ENCODE data around the gene FOXA3.

Gene FOXA3

GRCh38 chr19:45881082-45881908 is 17.2 kb downstream of the FOXA3 start (continued):
- TF ChIP-seq PRDM1 (tag by site-specific recombination; IDR thresholded peaks at IDR 0.05) (peak; percentile 89), ZNF571 (tag by site-specific recombination; IDR thresholded peaks at IDR 0.05) (no peak), ZNF658 (tag by site-specific recombination; IDR thresholded peaks at IDR 0.05) (no peak), ZNF580 (tag by site-specific recombination; IDR thresholded peaks at IDR 0.05) (no peak), ZNF324 (tag by site-specific recombination; IDR thresholded peaks at IDR 0.05) (no peak), ZNF391 (tag by site-specific recombination; IDR thresholded peaks at IDR 0.05; ENCODE audit: borderline replicate concordance, low read depth) (no peak), ZNF768 (tag by site-specific recombination; IDR thresholded peaks at IDR 0.05) (no peak), ZEB2 (tag by site-specific recombination; IDR thresholded peaks at IDR 0.05) (no peak), ZNF366 (tag by site-specific recombination; conservative IDR thresholded peaks at IDR 0.05) (peak; percentile 87), ZBTB1 (tag by site-specific recombination; IDR thresholded peaks at IDR 0.05) (no peak), ZNF530 (tag by site-specific recombination; IDR thresholded peaks at IDR 0.05; ENCODE audit: low read depth) (no peak), SETDB1 (IDR thresholded peaks at IDR 0.05; ENCODE audit: insufficient read length, low read length) (no peak), ZNF514 (tag by site-specific recombination; IDR thresholded peaks at IDR 0.05) (no peak), ZNF549 (tag by site-specific recombination; IDR thresholded peaks at IDR 0.05) (no peak), ZSCAN16 (tag by site-specific recombination; IDR thresholded peaks at IDR 0.05) (no peak), ZNF747 (tag by site-specific recombination; IDR thresholded peaks at IDR 0.05) (no peak), ZNF274 (IDR thresholded peaks at IDR 0.05; ENCODE audit: low read length) (no peak), ZNF274 (tag by site-specific recombination; IDR thresholded peaks at IDR 0.05; ENCODE audit: borderline replicate concordance) (no peak), PATZ1 (tag by site-specific recombination; IDR thresholded peaks at IDR 0.05) (no peak), ZNF223 (tag by site-specific recombination; IDR thresholded peaks at IDR 0.05) (no peak), ZBTB17 (tag by site-specific recombination; IDR thresholded peaks at IDR 0.05) (peak; percentile 64), IKZF3 (tag by site-specific recombination; IDR thresholded peaks at IDR 0.05) (no peak)
- TF ChIP-seq, protein P1, sequence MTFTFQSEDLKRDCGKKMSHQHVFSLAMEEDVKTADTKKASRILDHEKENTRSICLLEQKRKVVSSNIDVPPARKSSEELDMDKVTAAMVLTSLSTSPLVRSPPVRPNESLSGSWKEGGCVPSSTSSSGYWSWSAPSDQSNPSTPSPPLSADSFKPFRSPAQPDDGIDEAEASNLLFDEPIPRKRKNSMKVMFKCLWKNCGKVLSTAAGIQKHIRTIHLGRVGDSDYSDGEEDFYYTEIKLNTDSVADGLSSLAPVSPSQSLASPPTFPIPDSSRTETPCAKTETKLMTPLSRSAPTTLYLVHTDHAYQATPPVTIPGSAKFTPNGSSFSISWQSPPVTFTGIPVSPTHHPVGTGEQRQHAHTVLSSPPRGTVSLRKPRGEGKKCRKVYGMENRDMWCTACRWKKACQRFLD (tag by site-specific recombination; IDR thresholded peaks at IDR 0.05), result no peak
- TF ChIP-seq, protein P2, sequence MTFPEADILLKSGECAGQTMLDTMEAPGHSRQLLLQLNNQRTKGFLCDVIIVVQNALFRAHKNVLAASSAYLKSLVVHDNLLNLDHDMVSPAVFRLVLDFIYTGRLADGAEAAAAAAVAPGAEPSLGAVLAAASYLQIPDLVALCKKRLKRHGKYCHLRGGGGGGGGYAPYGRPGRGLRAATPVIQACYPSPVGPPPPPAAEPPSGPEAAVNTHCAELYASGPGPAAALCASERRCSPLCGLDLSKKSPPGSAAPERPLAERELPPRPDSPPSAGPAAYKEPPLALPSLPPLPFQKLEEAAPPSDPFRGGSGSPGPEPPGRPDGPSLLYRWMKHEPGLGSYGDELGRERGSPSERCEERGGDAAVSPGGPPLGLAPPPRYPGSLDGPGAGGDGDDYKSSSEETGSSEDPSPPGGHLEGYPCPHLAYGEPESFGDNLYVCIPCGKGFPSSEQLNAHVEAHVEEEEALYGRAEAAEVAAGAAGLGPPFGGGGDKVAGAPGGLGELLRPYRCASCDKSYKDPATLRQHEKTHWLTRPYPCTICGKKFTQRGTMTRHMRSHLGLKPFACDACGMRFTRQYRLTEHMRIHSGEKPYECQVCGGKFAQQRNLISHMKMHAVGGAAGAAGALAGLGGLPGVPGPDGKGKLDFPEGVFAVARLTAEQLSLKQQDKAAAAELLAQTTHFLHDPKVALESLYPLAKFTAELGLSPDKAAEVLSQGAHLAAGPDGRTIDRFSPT (tag by site-specific recombination; IDR thresholded peaks at IDR 0.05), result no peak
- TF ChIP-seq, protein P3, sequence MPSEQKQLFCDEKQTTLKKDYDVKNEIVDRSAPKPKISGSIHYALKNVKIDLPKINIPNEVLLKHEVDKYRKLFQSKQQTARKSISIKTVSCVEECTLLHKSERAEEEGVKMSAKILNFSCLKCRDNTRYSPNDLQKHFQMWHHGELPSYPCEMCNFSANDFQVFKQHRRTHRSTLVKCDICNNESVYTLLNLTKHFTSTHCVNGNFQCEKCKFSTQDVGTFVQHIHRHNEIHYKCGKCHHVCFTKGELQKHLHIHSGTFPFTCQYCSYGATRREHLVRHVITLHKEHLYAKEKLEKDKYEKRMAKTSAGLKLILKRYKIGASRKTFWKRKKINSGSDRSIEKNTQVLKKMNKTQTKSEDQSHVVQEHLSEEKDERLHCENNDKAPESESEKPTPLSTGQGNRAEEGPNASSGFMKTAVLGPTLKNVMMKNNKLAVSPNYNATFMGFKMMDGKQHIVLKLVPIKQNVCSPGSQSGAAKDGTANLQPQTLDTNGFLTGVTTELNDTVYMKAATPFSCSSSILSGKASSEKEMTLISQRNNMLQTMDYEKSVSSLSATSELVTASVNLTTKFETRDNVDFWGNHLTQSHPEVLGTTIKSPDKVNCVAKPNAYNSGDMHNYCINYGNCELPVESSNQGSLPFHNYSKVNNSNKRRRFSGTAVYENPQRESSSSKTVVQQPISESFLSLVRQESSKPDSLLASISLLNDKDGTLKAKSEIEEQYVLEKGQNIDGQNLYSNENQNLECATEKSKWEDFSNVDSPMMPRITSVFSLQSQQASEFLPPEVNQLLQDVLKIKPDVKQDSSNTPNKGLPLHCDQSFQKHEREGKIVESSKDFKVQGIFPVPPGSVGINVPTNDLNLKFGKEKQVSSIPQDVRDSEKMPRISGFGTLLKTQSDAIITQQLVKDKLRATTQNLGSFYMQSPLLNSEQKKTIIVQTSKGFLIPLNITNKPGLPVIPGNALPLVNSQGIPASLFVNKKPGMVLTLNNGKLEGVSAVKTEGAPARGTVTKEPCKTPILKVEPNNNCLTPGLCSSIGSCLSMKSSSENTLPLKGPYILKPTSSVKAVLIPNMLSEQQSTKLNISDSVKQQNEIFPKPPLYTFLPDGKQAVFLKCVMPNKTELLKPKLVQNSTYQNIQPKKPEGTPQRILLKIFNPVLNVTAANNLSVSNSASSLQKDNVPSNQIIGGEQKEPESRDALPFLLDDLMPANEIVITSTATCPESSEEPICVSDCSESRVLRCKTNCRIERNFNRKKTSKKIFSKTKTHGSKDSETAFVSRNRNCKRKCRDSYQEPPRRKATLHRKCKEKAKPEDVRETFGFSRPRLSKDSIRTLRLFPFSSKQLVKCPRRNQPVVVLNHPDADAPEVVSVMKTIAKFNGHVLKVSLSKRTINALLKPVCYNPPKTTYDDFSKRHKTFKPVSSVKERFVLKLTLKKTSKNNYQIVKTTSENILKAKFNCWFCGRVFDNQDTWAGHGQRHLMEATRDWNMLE (tag by site-specific recombination; conservative IDR thresholded peaks at IDR 0.05; ENCODE audit: low read depth), result no peak
- TF ChIP-seq, protein P4, sequence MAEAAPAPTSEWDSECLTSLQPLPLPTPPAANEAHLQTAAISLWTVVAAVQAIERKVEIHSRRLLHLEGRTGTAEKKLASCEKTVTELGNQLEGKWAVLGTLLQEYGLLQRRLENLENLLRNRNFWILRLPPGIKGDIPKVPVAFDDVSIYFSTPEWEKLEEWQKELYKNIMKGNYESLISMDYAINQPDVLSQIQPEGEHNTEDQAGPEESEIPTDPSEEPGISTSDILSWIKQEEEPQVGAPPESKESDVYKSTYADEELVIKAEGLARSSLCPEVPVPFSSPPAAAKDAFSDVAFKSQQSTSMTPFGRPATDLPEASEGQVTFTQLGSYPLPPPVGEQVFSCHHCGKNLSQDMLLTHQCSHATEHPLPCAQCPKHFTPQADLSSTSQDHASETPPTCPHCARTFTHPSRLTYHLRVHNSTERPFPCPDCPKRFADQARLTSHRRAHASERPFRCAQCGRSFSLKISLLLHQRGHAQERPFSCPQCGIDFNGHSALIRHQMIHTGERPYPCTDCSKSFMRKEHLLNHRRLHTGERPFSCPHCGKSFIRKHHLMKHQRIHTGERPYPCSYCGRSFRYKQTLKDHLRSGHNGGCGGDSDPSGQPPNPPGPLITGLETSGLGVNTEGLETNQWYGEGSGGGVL (tag by site-specific recombination; IDR thresholded peaks at IDR 0.05), result 0 out of 2 replicates have a peak, but pooled peaks have one; percentile 28

Data from HEK293 (cell line).